CD1c-positive myeloid dendritic cell (primary cell): ENCODE results near the gene CUL4A.
"Not testable (repeated sequence)": the region's sequence is repeated elsewhere in the genome, so short reads cannot be mapped to it uniquely, and the experiment has no call there.

ENCODE experiments used
- DNase-seq: peaks from one replicate; pipeline ENCODE4 v3.0.0-alpha.2; 2016; ENCODE audit errors: extremely low spot score

The CUL4A gene

DNA sequence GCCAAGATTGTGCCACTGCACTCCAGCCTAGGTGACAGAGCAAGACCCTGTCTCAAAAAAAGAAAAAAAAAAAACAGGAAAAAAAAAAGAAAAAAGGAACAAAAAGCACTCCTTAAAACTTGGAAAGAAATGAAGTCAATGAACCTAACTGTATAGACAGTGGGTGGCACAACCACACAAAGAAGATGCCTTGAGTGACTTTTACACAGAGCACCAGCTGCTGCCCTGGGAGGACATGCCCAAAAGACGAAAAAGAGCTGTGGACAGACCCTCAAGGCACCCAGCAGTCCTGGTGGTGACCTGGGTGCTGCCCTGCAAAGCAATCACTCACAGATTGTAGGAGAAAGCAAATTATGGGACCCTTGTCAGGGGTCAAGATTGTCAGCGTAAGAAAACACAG, 81.7 kb downstream of the CUL4A start:
- DNase-seq = no peak

DNA sequence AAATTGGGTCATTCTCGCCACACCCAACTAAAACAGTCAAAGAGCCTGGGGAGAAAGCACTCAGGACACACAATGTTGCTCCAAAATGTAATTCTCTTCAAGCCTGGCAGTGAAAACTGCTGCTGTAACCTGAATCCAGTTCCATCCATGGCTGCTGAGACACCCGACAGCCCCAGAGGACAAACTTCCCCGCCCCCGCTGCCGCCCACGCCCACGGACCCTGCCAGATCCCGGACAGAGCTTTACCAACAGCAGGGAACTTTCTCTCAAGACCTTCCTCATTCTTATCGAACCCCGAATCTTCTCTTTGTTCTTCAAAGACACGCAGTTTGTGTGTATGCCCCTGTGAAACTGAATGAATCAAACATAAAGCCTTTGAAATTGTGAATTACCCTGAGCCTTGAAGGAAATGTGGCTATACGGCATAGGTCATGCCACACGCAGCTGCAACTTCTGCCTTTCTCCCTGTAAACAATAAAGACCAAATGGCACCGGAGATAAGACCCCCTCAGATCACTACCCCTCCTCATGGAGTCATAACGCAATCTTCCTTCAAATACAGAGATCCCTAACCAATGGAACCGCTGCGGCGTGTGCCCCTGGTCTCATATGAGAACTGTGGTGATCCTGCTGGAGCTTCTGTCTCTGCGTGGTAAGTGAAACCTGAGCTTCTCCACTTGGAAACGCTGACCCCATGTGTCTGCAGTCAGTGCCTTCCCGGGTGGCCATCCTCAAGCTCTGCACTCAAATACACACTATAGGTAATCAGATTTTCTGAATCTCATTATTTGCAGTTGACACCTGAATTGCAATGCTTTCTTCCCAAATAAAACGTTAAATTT, 82.8 kb downstream of the CUL4A start:
- DNase-seq = peak; percentile 79

GRCh38 chr13:113293686-113294085, 84.3 kb downstream of the CUL4A start:
- peak; percentile 67 for DNase-seq

DNA sequence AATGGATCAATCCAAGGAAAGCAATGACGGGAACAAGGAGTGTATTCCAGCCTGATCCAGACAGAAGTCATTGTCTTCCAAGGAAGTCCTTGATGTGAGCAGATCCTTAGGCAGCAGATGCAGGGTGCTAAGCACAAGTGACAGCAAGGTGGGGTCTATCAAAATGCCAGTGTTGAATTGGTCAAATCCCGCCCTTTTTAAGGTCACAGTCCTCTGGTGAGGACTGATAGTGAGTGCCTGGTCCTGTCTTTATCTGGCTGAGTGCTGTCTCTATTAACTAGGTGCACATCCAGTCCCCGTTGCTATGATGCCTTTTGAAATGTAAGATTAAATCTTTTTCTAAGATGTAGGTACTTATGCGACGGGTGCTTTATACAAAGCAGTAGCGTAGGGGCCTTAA, 86.4 kb downstream of the CUL4A start:
- no peak for DNase-seq

DNA sequence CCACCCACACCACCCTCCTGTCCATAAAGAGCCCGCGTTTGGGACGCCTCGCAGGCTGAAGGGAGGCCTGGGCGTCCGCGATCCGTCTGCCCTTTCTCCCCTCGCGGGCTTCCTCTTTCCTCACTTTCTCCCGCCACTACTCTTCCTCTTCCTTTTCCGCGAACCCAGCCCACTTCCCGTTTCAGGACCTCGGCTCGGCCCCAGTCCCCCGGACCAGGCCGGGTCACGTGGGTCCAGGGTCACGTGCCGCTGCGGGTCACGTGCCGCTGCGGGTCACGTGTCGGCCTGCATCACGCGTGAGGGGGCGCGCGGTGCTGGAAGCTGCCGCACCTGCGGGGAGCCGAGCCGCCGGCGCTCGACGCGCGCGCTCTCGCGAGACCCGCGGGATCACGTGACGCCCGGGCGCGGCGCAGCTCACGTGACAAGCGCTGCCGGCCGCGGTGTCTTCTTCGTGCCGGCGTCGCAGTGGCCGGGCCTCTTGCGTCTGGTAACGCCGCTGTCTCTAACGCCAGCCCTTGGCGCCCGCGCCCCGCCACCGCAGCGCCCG, 87.5 kb downstream of the CUL4A start, which contains the start of gene LAMP1:
LAMP1 (plus strand) TSS at position 417 of the 547 bp plus-strand sequence. CDS start 196 bp downstream, outside the sequence.
- DNase-seq = peak; percentile 97

DNA sequence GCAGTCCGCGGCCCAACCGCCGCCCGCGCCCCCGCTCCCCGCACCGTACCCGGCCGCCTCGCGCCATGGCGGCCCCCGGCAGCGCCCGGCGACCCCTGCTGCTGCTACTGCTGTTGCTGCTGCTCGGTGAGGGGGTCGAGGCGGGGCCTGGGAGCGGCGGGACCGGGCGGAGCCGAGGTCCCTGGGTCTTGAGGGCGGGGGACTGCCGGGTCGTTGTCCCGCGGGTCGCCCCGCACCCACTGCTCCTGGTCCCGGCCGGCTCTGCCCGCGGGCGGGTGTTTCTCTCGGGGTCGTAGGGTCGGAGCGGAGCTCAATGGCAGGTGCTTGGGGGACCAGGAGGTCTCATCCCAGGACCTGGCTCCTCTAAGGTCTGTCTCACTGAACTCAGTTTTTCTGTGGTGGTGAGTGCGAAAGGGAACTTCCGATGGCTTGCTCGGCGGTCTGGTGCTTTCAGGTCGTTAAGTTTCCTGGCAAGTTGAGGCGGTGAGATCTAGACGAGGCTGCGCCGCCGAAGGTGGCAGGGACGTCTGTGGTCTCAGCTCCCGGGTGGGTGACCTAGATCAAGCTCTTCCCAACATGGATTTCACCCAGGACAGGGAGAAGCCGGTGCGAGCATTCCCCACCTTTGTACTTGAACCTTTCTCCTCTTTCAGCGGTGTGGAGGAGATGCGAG, 88.1 kb downstream of the CUL4A start:
- peak; percentile 62 for DNase-seq

DNA sequence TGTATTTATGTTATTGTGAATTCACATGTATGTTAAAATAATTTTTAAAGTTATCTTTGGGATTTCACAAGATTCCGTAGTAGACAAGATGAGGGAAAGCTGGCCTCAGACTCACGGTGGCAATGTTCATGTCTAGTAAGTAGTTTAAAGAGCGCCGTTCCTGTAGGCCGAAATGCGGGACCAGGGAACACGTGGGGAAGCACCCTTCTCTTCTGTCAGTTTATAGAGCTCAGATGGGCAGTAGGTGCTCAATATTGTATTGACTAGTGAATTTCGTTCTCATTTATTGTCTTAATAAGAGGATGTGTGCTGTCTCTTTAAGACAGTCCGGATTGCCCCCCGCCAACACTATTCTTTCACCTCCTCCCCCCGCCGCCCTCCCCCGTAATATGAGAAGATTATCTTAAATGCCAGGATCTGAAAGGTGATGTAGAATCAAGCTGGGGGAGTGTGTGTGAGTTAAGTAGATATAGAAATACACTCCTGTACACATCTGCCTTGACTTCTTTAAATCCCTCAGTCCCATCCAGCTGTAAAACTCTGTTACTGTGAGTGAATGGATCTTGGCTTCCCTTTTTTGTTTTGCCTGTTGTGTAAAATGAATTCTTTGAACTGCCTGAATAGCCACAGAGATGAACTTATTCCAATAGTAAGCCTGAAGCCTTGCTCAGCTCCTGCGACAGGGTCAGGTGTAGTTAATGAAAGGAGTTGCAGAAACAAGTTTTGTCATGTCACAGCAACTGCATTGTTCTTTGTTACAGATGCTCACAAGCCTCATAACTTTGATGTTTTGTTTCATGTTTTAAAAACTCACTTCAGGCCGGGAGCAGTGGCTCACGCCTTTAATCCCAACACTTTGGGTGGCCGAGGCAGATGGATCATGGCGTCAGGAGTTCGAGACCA, 88.9 kb downstream of the CUL4A start:
- peak; percentile 45 for DNase-seq

DNA sequence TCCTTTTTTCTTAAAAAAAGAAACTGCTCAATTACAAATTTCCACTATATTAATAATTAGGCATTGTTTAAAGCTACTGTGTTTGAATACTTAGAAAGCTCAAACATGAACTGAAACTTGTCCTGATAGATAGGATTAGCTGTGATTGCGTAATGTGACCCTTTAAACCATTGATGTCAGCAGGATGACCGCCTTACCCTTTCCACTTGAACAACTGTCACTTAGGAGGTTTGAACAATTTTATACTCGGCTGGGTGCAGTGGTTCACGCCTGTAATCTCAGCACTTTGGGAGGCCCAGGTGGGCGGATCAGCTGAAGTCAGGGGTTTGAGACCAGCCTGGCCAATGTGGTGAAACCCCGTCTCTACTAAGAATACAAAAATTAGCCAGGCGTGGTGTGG, 90.5 kb downstream of the CUL4A start:
- peak; percentile 87 for DNase-seq

- peak; percentile 5 for DNase-seq
These were observed 93.6 kb downstream of the CUL4A start for GRCh38 chr13:113302986-113303385.

GRCh38 chr13:113304121-113304520, 94.7 kb downstream of the CUL4A start:
- DNase-seq = no peak

DNA sequence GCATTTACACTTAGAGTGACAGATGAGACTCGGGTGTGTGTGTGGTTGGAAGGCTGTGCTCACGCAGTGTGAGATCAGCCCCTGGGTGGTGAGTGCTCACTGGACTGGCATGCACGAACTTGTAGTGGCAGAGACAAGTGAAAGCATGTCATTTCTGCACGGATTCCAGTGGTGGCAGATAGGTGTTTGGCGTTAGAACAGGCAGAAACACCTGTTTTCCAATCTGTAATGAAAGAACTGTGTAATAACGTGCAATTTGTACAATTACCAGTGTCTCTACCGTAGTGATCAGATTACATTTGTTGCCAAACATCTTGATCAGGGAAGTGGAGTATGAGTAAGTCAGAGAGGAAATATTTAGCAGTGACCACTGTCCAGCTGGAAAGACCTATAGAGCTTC, 95.8 kb downstream of the CUL4A start:
- DNase-seq = no peak

- DNase-seq = no peak
These were observed 98.1 kb downstream of the CUL4A start for GRCh38 chr13:113307491-113307890.

DNA sequence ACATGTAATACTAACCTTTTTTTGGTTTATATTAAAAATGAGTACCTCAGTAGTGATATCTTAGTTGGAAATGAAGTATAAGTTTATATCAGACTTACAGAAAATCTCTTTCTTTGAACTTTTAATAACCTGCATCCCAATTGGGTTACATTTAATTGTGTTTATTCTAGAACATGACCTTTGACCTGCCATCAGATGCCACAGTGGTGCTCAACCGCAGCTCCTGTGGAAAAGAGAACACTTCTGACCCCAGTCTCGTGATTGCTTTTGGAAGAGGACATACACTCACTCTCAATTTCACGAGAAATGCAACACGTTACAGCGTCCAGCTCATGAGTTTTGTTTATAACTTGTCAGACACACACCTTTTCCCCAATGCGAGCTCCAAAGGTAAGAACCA, 100.1 kb downstream of the CUL4A start:
- DNase-seq = no peak

DNA sequence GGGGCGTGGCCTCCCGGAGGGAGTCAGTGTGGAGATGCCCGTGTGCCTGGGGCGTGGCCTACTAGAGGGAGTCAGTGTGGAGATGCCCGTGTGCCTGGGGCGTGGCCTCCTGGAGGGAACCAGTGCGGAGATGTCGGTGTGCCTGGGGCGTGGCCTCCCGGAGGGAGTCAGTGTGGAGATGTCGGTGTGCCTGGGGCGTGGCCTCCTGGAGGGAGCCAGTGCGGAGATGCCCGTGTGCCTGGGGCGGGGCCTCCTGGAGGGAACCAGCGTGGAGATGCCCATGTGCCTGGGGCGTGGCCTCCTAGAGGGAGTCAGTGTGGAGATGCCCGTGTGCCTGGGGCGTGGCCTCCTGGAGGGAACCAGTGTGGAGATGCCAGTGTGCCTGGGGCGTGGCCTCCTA, 104.7 kb downstream of the CUL4A start:
- DNase-seq = not testable (repeated sequence)

DNA sequence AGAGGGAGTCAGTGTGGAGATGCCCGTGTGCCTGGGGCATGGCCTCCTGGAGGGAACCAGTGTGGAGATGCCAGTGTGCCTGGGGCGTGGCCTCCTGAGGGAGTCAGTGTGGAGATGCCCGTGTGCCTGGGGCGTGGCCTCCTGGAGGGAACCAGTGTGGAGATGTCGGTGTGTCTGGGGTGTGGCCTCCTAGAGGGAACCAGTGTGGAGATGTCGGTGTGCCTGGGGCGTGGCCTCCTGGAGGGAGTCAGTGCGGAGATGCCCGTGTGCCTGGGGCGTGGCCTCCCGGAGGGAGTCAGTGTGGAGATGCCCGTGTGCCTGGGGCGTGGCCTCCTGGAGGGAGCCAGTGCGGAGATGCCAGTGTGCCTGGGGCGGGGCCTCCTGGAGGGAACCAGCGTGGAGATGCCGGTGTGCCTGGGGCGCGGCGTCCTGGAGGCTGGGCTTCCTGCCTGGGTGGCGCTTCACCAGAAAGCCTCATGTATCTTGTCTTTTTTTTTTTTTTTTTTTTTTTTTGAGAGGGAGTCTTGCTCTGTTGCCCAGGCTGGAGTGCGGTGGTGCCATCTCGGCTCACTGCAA, 105.6 kb downstream of the CUL4A start:
- peak; percentile 13 for DNase-seq

DNA sequence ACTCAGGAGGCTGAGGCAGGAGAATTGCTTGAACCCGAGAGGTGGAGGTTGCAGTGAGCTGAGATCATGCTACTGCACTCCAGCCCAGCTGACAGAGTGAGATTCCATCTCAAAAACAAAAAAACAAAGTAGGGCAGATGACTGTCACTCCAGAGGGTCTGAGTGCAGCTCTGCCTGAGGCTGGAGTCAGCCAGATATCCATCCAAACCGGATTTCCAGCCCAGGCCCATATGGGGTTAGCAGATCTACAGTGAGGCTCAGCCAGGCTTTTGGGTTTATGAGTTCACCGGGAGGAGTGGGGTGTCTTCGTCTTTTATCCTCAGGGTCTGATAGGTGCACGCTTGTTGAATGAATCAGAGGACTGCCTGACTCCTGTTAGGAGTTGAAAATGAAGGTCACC, 106.6 kb downstream of the CUL4A start:
- DNase-seq = no peak
